T-helper 9 cell (primary cell): ENCODE results near the gene CLDN14.

Experiments used
- DNase-seq: peaks from one replicate; pipeline ENCODE4 v3.0.0-alpha.2; 2020

The CLDN14 gene

DNA sequence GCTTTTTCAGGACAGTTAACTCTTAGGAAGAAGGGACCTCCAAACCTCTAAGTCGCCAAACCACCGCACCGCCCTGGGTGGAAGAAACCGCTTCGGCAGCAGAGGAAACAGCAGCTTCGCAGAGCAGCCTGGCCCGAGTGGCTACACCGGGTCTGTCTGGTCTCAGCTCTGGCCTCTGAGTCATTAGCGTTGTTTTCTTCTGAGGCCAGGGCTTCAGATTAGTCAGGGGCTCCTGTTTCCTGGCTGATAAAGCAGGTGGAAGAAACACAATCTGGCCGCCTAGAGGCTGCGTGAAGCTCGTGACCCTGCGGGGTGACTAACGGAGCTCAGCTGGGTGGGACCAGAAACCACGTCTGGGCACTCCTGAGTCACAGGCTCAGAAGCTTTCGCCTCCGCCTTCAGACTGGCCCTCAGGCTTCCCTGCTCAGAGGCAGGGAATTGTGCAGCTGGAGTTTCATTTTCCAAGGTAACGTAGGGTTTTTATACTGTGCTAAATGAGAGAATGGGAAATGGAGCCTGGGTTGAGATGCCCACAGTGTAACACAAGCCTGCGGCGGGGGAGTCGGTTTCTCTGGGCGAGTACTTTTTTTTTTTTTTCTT lies 49.9 kb downstream of the CLDN14 start:
- peak; percentile 3 for DNase-seq

DNA sequence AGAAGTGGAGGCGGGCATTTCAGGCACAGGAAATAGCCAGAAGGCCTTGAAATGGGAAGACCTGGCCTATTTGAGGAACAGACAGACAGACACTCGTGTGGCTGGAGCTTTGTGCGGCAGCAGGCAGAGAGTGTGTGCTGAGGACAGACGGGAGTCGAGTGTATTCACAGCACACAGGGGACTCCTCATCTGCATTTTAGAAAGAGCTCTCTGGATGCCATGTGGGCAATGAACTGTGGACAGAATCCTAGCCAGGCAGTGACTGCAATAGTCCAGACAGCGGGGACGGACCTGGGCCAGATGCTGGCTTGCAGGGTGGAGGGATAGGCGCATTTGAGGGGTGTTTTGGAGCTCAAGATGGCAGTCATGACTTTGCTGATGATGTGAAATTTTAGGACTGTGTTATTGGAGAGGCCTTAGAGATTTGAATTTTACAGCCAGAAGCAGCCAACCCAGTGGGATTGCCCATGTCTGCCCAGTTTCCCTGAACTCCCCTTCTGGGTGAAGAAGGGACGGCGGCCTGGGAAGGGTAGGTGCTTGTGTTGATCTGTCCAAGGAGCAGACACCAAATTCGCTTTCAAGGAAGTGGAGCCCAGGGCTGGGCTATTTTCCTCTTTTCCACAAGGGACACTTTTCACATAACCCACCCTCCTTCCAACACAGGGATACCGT lies 51.0 kb downstream of the CLDN14 start:
- no peak for DNase-seq

DNA sequence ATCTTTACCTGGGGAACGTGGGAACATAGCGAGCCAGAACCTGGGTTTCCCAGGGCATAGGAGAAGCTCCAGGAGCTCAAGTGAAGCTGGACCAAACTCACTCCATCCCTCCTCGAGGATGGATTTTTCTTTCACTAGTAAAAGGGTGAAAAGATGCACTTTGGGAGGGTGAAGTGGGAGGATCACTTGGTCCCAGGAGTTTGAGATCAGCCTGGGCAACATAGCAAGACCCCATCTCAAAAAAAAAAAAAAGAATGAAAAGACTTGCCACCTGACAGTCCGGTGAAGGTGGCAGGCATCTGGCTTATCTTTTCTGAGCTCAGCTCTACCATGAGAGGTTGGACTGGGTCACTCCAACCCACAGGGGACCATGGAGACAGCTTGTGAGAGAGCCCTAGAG lies 52.4 kb downstream of the CLDN14 start:
- DNase-seq = no peak

DNA sequence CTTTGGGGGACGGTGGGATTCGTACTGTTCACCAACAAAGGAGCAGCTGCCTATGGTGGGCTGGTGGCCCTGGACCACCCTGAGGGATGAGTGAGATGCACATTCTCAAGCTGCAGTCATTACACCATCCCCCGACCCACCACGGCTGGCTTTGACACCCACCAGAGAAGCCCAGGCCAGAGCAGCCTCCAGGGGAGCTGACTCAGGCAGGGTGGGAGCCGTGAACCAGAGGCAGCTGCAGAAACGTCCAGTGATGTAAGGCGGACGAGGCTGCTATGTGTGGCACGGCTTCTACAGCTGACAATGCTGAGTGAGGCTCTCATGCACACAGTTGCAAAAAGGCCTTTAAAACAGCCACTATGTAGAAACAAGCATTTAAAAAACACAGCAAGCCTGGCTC lies 54.6 kb downstream of the CLDN14 start:
- no peak for DNase-seq

DNA sequence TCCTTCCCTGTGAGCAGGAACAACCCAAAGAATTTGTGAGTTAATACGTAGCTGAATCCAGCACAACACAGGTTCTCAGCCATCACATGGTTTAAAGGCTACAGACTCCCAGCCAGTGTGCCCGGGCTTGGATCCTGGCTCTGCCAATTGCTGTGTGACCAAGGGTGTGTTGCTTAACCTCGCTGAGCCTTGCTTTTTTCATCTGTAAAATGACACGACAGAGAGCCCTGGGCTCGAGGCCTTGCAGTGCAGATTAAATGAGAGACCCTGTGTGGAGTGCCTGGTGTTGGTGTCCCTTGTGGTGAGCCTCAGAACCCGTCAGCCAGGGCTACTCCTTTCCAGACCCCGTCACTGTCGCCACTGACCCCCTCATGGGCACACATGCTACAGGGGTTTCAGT lies 55.3 kb downstream of the CLDN14 start:
- no peak for DNase-seq

DNA sequence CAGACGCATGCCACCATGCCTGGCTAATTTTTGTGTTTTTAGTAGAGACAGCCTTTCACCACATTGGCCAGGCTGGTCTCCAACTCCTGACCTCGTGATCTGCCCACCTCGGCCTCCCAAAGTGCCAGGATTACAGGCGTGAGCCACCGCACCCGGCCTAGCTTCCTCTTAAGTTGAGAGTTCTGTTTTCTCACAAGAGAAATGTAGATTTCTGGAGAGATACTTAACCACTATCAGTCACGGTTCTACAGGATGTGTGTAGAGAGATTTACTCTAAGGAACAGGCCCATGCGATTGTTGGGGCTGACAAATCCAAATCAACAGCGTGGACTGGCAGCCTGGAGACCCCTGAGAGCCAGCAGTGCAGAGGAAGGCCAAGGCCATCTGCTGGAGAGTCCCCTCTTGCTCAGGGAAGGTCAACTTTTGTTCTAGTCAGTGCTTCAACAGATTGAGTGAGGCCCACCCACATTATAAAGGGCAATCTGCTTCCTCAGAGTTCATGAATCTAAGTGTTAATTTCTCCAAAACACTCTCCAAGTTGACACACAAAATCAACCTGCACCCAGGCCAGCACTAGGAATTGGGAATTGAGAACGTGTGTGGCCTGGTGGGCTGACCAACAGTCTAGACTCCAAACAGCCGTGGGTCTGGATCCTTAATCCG lies 56.0 kb downstream of the CLDN14 start:
- DNase-seq = no peak

DNA sequence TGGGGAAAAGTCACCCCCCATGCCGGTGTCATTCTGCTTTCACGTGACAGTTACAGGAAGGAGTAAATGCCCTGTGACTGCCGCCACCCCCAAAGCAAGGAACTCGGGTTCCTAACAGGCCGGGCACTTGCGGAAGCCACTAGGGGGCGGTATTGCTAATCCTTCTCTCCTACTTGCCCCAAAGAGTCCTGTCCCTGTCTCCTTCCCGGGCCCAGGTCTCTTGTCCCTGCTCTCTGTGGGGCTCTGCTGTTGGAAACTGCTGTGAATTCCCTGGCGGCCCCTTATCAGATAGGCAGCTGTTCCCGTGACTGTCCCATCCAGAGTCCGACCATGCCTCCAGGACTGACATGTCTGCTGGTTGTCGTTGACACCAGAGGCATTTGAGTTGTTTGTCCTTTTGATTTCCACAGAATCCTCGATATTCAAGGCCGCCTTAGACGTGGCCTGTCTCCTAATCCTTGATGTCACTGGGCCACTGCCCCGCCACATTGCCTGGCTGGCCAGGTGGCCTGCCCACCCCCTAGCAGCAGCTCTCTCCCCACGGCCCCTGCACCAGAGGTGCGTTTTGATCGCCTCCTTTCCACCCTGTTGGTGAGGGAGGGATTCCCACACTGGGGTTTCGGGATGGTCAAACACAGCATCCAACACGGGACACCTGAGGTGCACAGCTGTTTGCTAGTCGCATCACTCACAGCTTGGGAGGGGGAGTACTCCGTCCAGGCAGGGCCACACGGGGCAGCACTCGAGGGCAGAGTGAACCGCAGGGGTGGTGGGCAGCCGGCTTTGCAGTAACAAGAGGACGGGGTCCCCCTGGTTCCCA lies 57.4 kb downstream of the CLDN14 start:
- peak; percentile 6 for DNase-seq

DNA sequence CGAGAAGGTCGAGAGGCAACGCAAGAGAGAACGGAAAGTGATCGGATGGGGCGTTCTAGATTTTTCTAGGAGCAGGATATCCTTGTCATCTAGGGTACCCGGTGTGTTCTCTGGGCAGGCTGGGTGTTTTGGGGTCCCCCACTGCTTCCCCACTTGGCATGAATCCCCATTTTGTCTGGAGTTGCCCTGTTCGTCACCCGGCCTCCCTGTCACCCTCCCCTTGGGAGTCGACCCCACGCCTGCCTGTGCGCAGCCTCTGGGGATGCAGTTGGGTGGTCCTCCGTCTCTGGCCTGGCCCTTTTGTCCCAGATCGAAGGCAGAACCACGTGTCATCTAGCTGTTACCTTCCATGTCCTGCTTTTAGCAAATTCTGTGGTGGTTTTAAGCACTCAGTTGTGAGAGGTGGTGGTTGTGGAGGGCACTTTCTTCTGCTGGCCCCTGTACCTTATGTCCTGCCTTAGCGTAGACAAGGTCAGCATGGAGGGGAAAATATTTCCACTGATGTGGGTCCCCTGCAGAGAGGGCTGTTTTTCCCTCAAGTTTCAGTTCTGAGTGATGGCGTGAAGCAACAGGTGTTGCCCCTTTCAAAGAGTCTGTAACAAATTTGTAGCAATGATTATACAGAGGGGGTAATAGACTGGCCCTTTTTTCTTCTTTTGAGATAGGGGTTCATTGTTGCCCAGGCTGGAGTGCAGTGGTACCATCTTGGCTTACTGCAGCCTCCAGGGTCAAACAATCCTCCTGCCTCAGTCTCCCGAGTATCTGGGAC lies 59.2 kb downstream of the CLDN14 start:
- DNase-seq = no peak

DNA sequence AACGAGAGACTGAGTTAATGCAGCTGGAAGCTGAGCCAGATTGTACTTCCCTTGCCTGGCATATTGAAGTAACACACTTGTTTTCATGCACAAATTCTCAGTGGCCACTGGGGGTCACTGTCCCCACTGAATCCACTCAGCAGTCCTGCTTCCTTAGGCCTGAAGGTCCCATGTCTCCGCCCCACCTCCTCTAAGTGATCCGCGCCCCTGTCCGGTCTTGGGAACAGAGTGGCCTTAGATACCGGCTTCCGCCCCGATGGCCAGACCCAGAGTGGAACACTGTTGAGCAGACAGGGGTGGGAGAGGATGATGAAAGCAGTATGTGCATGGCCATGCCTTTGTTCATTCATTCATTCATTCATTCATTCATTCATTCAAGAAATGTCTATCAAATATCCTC lies 59.9 kb downstream of the CLDN14 start:
- no peak for DNase-seq

DNA sequence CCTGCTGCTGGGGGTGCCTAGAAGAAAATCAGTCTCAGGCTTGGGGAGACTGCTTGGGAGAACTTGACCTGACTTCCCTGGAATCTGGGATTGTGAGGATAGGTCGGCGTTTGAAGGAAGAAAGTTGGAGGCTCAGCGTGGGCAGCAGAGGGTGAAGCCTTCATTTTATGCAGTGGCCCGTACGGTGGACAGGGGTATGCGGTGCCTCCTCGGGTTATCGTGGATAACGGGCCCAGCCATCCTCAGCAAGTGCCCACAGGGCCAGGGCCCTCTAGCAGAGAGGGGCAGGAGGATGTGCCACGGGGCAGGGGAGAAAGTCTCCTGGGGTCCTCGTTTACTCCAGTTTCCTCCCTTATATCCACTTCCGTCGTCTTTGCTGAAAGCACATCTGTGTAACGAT lies 60.7 kb downstream of the CLDN14 start:
- DNase-seq = no peak

DNA sequence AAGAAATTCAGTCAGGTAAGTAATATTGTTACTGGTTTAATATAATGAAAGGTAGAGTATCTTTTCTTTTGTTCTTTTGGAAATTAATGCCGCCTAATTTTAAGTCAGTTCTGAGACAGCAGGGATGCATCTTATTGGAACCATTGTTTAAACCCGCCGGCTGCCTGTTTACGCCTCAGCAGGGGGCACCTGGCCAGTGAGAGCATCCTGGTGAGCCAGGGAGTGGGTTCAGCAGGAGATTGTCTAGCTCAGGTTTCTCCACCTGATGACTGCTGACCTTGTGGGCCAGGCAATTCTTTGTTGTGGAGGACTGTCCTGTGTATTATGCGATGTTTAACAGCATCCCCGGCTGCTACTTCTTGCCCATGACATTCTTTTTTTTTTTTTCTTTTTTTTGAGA lies 64.5 kb downstream of the CLDN14 start:
- DNase-seq = no peak

DNA sequence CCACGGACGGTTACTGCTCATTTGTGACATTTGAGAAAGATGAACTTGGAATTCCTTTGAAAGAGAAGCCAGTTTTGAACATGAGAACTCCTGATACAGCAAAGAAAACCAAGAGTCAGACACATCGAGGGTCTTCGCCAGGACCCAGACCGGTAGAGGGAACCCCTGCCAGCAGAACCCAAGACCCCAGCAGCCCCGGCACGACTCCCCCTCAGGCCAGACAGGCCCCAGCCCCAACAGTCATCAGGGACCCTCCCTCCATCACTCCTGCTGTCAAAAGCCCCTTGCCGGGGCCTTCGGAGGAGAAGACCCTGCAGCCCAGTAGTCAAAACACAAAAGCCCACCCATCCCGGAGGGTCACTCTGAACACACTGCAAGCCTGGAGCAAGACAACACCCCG lies 67.0 kb downstream of the CLDN14 start:
- no peak for DNase-seq

DNA sequence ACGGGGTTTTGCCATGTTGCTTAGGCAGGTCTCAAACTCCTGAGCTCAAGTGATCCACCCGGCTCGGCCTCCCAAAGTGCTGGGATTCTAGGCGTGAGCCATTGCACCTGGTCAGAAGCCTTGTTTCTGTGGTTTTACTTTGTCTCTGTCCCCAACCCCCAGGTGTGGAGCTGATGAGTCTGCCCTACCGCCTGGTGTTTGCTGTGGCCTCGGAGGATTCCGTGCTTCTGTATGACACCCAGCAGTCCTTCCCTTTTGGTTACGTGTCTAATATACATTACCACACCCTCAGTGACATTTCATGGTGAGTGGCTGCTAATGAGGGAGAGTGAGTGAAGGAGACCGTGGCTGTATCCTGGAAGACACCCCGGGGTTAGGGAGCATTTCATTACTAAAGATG lies 68.6 kb downstream of the CLDN14 start:
- no peak for DNase-seq
